ENCODE results near the gene SNRPB2.

SNRPB2 gene

GRCh38 chr20:16732506-16733152 is 2.8 kb downstream of the SNRPB2 start:
- DNase-seq (ENCODE audit: low read depth, low spot score): no peak

GRCh38 chr20:16740365-16741072 is 10.7 kb downstream of the SNRPB2 start:
- DNase-seq (ENCODE audit: low read depth, low spot score): no peak

GRCh38 chr20:16744178-16744807 is 14.5 kb downstream of the SNRPB2 start:
- DNase-seq (ENCODE audit: low read depth, low spot score): no peak

- no peak for DNase-seq (ENCODE audit: low read depth, low spot score)
Observed at GRCh38 chr20:16745204-16745603, 15.4 kb downstream of the SNRPB2 start.

GRCh38 chr20:16747291-16747811 is 17.5 kb downstream of the SNRPB2 start:
- no peak for DNase-seq (ENCODE audit: low read depth, low spot score)

- no peak for DNase-seq (ENCODE audit: low read depth, low spot score)
Observed at GRCh38 chr20:16748308-16748900, 18.6 kb downstream of the SNRPB2 start, which contains the start of gene OTOR. TSS of gene OTOR (plus strand) at chr20:16748358. CDS start at chr20:16748402, 44 bp downstream.

GRCh38 chr20:16749573-16749972 is 19.7 kb downstream of the SNRPB2 start:
- no peak for DNase-seq (ENCODE audit: low read depth, low spot score)

GRCh38 chr20:16752082-16752481 is 22.3 kb downstream of the SNRPB2 start:
- DNase-seq (ENCODE audit: low read depth, low spot score): no peak

GRCh38 chr20:16752901-16753300 is 23.1 kb downstream of the SNRPB2 start:
- no peak for DNase-seq (ENCODE audit: low read depth, low spot score)

GRCh38 chr20:16758454-16759180 is 28.8 kb downstream of the SNRPB2 start:
- DNase-seq (ENCODE audit: low read depth, low spot score): no peak

GRCh38 chr20:16759181-16759563 is 29.3 kb downstream of the SNRPB2 start:
- DNase-seq (ENCODE audit: low read depth, low spot score): no peak

GRCh38 chr20:16760431-16761304 is 30.8 kb downstream of the SNRPB2 start:
- DNase-seq (ENCODE audit: low read depth, low spot score): no peak

GRCh38 chr20:16761305-16761829 is 31.5 kb downstream of the SNRPB2 start:
- DNase-seq (ENCODE audit: low read depth, low spot score): no peak

GRCh38 chr20:16764560-16764959 is 34.7 kb downstream of the SNRPB2 start:
- DNase-seq (ENCODE audit: low read depth, low spot score): no peak

- DNase-seq (ENCODE audit: low read depth, low spot score): no peak
Observed at GRCh38 chr20:16771213-16771612, 41.4 kb downstream of the SNRPB2 start.

- no peak for DNase-seq (ENCODE audit: low read depth, low spot score)
Observed at GRCh38 chr20:16775961-16776360, 46.1 kb downstream of the SNRPB2 start.

GRCh38 chr20:16777126-16777525 is 47.3 kb downstream of the SNRPB2 start:
- no peak for DNase-seq (ENCODE audit: low read depth, low spot score)

- no peak for DNase-seq (ENCODE audit: low read depth, low spot score)
Observed at GRCh38 chr20:16778159-16778558, 48.3 kb downstream of the SNRPB2 start.

- no peak for DNase-seq (ENCODE audit: low read depth, low spot score)
Observed at GRCh38 chr20:16781496-16781895, 51.7 kb downstream of the SNRPB2 start.

- no peak for DNase-seq (ENCODE audit: low read depth, low spot score)
Observed at GRCh38 chr20:16785226-16785625, 55.4 kb downstream of the SNRPB2 start.
